Aorta (tissue), 5 donors: ENCODE data around the gene RABIF. TPM values are rescaled to one million over a fixed set of nuclear protein-coding genes. Genes with fewer than 3 reads are reported as not detected.
A peak's percentile ranks its signal among the peaks of the same experiment; 100 is the strongest.

Experiments used
- ATAC-seq: fragments of 200-7000 bp; cut with Tn5 transposase; one replicate; pipeline ENCODE4 v1.9.1; 2022; ENCODE audit warnings: moderate library complexity; ENCODE audit not compliant: low FRiP score
- DNase-seq, 2 donors: peaks; one replicate each; pipeline ENCODE4 v3.0.0-alpha.2; 2020
- H3K27ac ChIP-seq, 2 donors: one replicate each; pipeline ENCODE4 v1.5.1; 2013; ENCODE audit warnings: low read length in 2 of 2, mild to moderate bottlenecking in 2 of 2, moderate library complexity in 2 of 2, control low read depth in 1 of 2, inconsistent platforms in 1 of 2, low read depth in 1 of 2
- H3K27me3 ChIP-seq, 2 donors: one replicate each; pipeline ENCODE4 v1.6.1; 2013; ENCODE audit warnings: control low read depth in 1 of 2, low read length in 1 of 2, mild to moderate bottlenecking in 1 of 2, moderate library complexity in 1 of 2; ENCODE audit not compliant: insufficient read depth in 2 of 2, control insufficient read depth in 1 of 2
- H3K36me3 ChIP-seq, 2 donors: one replicate each; pipeline ENCODE4 v1.6.1; 2013; ENCODE audit warnings: control low read depth in 1 of 2, low read length in 1 of 2, mild to moderate bottlenecking in 1 of 2; ENCODE audit not compliant: insufficient read depth in 2 of 2, control insufficient read depth in 1 of 2
- H3K4me1 ChIP-seq, 2 donors: one replicate each; pipeline ENCODE4 v1.6.1; 2013; ENCODE audit warnings: low read length in 2 of 2, control low read depth in 1 of 2, mild to moderate bottlenecking in 1 of 2, moderate library complexity in 1 of 2; ENCODE audit not compliant: insufficient read depth in 2 of 2, control insufficient read depth in 1 of 2
- H3K4me3 ChIP-seq, 2 donors: one replicate each; pipeline ENCODE4 v1.5.1; 2013; ENCODE audit warnings: low read length in 2 of 2, control low read depth in 1 of 2, mild to moderate bottlenecking in 1 of 2
- H3K9me3 ChIP-seq: one replicate; pipeline ENCODE4 v1.6.1; 2013; ENCODE audit warnings: mild to moderate bottlenecking, low read length; ENCODE audit not compliant: control insufficient read depth
- WGBS, 2 donors: extraction: QIAGEN DNeasy Blood & Tissue Kit; methylation state at CpG; one replicate each; pipeline ENCODE4 v1.1.7; 2013; 5-methylcytosine and 5-hydroxymethylcytosine counted together
- intact Hi-C, 2 donors: fragments of 100-400 bp; cut with DNase I; formaldehyde crosslinking; loops; one replicate each; pipeline versions ENCODE4 v1.14.2 to v1.15.0; 2022
- polyA plus RNA-seq, 2 donors: library from polyadenylated mRNA; stranded (reverse); fragments of 200-250 nt; gene quantifications; one replicate each; pipeline ENCODE4 v1.2.3, GENCODE V29; 2013
- total RNA-seq, 2 donors: library from RNA; stranded (reverse); fragmentation: NEBNext Ultra II Directional; extraction: Animal tissue kit (Norgen Biotek cat#: 25700); gene quantifications; one replicate each; pipeline ENCODE4 v1.2.1, GENCODE V29; 2021
- donor health status: healthy with polysubstance abuse.
- donor health status: Bipolar disorder and iron deficiency.
- donor health status: DM: no; HTN: no; CAD: no.
- donor health status: DM: no; HTN: no; CAD: no.
- donor health status: DM: yes; HTN: yes; CAD: no.

The RABIF gene
- total and polyA plus RNA-seq, 4 donors: 4.0 to 7.5 (median 6.6) TPM

DNA sequence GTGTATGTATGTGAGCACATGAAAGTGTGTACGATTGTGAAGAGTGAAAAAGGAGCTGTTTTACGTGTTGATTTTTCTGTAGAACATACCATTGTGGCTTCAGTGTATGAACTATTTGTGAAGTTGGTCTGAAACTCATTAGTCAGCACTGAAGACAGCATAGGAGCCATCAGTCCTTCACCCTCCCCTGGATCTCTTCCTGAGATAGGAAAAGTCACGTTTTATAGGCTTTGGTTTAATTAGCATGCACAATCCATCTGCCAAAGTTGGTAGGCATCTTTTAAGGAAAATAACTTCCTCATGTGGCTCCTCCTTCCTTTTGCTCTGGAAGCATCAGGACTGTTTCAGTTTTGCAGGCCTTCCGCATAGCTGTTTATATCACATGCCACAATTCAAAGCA is 1.4 kb upstream of the RABIF start:
- WGBS, 2 donors: 70 to 71% methylated on average over 4 of the region's 4 CpGs
- no peak for DNase-seq
- Histone ChIP-seq H3K4me1 (no peaks in the 10 kb centered on the region), H3K36me3 (peaks cover 0 to 4% of the 10 kb centered on the region in 2 donors), H3K4me3 (no peak overlapping the region), H3K27ac (peak overlapping the region in 1 of 2 donors; percentile 5), H3K9me3 (no peaks in the 10 kb centered on the region), H3K27me3 (no peaks in the 10 kb centered on the region)
- ATAC-seq: no peak
- intact Hi-C loops: no loop called here

- no peaks in the 10 kb centered on the region for H3K27me3 ChIP-seq
- DNase-seq (no peak), ATAC-seq (no peak)
- WGBS, 2 donors: 1% methylated on average over 10 of the region's 10 CpGs
- no peaks in the 10 kb centered on the region for H3K9me3 ChIP-seq
- H3K36me3 ChIP-seq: peaks cover 0 to 4% of the 10 kb centered on the region in 2 donors
- intact Hi-C loops: loop anchor here (2.0 to 5.0 kb wide), 2 partner anchors 77 to 81 kb away; partner anchors contain the start of genes KDM5B (in 1 of the 2) and PCAT6 (in 1 of the 2)
- H3K27ac ChIP-seq: peak overlapping the region; percentile 51 to 90
- peak overlapping the region; percentile 56 to 62 for H3K4me3 ChIP-seq
- H3K4me1 ChIP-seq: no peaks in the 10 kb centered on the region
Measured at GRCh38 chr1:202888221-202888530, 773 bp downstream of the RABIF start.

DNA sequence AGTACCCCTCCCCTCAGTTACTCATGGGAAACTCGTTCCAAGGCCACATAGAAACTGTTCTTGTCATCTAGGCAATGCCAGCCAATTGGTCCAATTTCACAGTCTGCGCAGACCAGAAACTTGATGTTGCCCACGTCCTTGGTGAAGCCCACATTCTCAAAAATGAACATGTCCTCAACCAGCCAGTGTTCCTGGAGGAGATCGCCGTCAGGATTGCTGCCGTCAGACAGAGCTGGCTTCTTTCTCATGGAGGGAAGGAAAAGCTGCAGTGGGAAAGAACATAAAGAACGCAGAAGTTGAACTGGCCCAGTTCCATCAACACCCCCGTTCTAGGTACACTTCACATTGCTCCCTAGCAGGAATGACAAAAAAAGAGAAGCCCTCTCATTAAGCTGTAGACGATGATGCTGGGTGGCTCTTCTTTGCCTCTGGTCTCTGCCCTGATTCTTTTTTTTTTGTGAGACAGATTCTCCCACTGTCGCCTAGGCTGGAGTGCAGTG is 7.9 kb downstream of the RABIF start:
- intact Hi-C loops: no loop called here
- 93 to 94% methylated on average over 10 of the region's 10 CpGs for WGBS, 2 donors
- no peak overlapping the region for H3K27ac ChIP-seq

GRCh38 chr1:202880062-202880461 is 8.9 kb downstream of the RABIF start:
- no peak overlapping the region for H3K27ac ChIP-seq
- H3K9me3 ChIP-seq: no peaks in the 10 kb centered on the region
- no peak for ATAC-seq
- no peaks in the 10 kb centered on the region for H3K27me3 ChIP-seq
- intact Hi-C loops: no loop called here
- no peak for DNase-seq
- peaks cover 0 to 3% of the 10 kb centered on the region in 2 donors for H3K36me3 ChIP-seq
- H3K4me3 ChIP-seq: no peak overlapping the region
- H3K4me1 ChIP-seq: no peaks in the 10 kb centered on the region

More for the DNA sequence above, 7.9 kb downstream of the RABIF start:
- ATAC-seq (no peak), DNase-seq (no peak)
- H3K4me3 ChIP-seq: no peak overlapping the region
- H3K4me1 ChIP-seq: no peaks in the 10 kb centered on the region
- no peaks in the 10 kb centered on the region for H3K27me3 ChIP-seq
- no peaks in the 10 kb centered on the region for H3K9me3 ChIP-seq
- peaks cover 0 to 3% of the 10 kb centered on the region in 2 donors for H3K36me3 ChIP-seq

GRCh38 chr1:202879128-202879527 is 9.8 kb downstream of the RABIF start:
- H3K36me3 ChIP-seq: peaks cover 0 to 3% of the 10 kb centered on the region in 2 donors
- H3K9me3 ChIP-seq: no peaks in the 10 kb centered on the region
- no peaks in the 10 kb centered on the region for H3K4me1 ChIP-seq
- intact Hi-C loops: no loop called here
- no peaks in the 10 kb centered on the region for H3K27me3 ChIP-seq
- no peak overlapping the region for H3K4me3 ChIP-seq
- ATAC-seq: no peak
- WGBS, 2 donors: 96 to 98% methylated on average over 1 of the region's 1 CpG
- H3K27ac ChIP-seq: no peak overlapping the region
- DNase-seq: no peak

DNA sequence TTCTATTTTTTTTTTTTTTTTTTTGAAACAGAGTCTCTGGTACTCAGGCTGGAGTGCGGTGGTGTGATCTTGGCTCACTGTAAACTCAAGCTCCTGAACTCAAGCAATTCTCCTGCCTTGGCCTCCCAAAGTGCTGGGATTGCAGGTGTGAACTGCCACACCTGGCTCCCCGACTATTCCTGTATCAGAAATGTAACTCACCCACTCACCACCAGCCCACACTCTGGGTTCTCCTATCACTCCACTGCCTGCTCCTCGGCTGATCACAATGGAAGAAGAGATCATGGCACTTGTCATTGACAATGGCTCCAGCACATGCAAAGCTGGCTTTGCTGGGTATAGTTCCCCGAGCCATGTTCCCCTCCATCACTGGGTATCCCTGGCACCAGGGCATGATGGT is 15.9 kb downstream of the RABIF start:
- no peaks in the 10 kb centered on the region for H3K36me3 ChIP-seq
- no peaks in the 10 kb centered on the region for H3K27me3 ChIP-seq
- H3K9me3 ChIP-seq: no peaks in the 10 kb centered on the region
- H3K27ac ChIP-seq: no peak overlapping the region
- 89 to 91% methylated on average over 4 of the region's 4 CpGs for WGBS, 2 donors
- H3K4me1 ChIP-seq: no peaks in the 10 kb centered on the region
- DNase-seq (no peak), ATAC-seq (no peak)
- H3K4me3 ChIP-seq: no peak overlapping the region
- intact Hi-C loops: no loop called here

GRCh38 chr1:202871367-202871766 is 17.6 kb downstream of the RABIF start:
- 80 to 83% methylated on average over 4 of the region's 4 CpGs for WGBS, 2 donors
- ATAC-seq: no peak

DNA sequence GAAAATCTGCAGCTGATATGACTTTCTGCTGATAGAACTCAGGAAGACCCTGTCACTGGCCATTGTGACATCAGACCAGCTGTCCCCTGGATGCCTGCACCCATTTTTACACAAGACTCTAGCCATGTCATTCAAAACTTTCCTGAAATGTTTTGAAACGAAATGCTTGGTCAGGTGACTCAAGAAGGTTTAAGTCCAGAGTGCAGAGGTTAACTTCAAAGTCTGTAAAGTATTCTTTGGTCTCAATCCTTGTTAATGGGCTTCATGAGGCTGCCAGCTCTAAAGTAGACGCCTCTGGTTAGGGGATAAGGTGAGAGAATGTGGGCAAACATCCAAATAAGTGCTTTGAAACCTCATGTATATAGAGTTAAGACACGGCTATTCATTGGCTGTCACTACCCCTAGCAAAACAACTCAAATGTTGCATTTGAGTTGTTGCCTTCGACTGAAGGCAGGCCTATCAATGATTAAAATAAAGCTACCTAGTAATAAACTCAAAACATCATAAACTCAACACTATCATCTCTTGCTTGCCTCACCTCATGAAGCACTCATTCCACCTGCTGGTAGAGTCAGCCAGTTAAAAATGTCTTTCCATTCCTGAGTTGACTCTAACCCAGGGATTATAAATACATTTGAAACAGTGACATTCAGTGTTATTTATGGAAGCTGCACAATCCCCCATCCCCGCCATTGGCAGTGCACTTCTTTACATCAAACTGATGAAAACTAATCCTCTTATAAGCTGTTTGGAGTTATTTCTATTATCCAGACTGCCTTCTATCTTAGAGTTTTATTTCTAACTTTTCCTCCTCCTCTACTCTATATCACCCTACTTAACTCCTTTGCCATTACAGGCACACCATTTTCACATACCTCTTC is 26.0 kb downstream of the RABIF start:
- intact Hi-C loops: no loop called here
- Histone ChIP-seq H3K4me3 (no peak overlapping the region), H3K9me3 (no peaks in the 10 kb centered on the region)

More at GRCh38 chr1:202871367-202871766, 17.6 kb downstream of the RABIF start:
- no peaks in the 10 kb centered on the region for H3K36me3 ChIP-seq
- H3K27ac ChIP-seq: no peak overlapping the region
- H3K4me3 ChIP-seq: no peak overlapping the region
- no peaks in the 10 kb centered on the region for H3K4me1 ChIP-seq
- intact Hi-C loops: no loop called here
- H3K9me3 ChIP-seq: no peaks in the 10 kb centered on the region
- H3K27me3 ChIP-seq: no peaks in the 10 kb centered on the region
- DNase-seq: no peak

More for the DNA sequence above, 26.0 kb downstream of the RABIF start:
- Histone ChIP-seq H3K27ac (no peak overlapping the region), H3K36me3 (no peaks in the 10 kb centered on the region), H3K4me1 (no peaks in the 10 kb centered on the region), H3K27me3 (no peaks in the 10 kb centered on the region)
- 75 to 79% methylated on average over 5 of the region's 5 CpGs for WGBS, 2 donors
- DNase-seq (no peak), ATAC-seq (no peak)
